Karpas-422 (cell line): ENCODE data around the gene MORN3. TPM values are rescaled to one million over a fixed set of nuclear protein-coding genes. Genes with fewer than 3 reads are reported as not detected.

ENCODE experiments used
- DNase-seq: peaks from one replicate; pipeline ENCODE4 v3.0.0-alpha.2; 2015
- H2AFZ ChIP-seq: fragments of 200-600 bp; sonication (generic); 2 replicates; pipeline ENCODE4 v1.6.1; 2014; ENCODE audit warnings: antibody characterized with exemption, low read length, mixed read lengths
- H3K27ac ChIP-seq: fragments of 200-600 bp; sonication (generic); 2 replicates; pipeline ENCODE4 v1.5.1; 2014; ENCODE audit warnings: mild to moderate bottlenecking, low read length, moderate library complexity
- H3K27me3 ChIP-seq: fragments of 200-600 bp; sonication (generic); 2 replicates; pipeline ENCODE4 v1.6.1; 2014; ENCODE audit warnings: low read length, mixed read lengths
- H3K36me3 ChIP-seq: fragments of 200-600 bp; sonication (generic); 2 replicates; pipeline ENCODE4 v1.6.1; 2014; ENCODE audit warnings: low read length, mixed read lengths; ENCODE audit not compliant: insufficient read depth
- H3K4me1 ChIP-seq: fragments of 200-600 bp; sonication (generic); 2 replicates; pipeline ENCODE4 v1.6.1; 2014; ENCODE audit warnings: mild to moderate bottlenecking, low read length, mixed read lengths
- H3K4me2 ChIP-seq: fragments of 200-600 bp; sonication (generic); 2 replicates; pipeline ENCODE4 v1.6.1; 2014; ENCODE audit warnings: low read length, low read depth, mild to moderate bottlenecking; ENCODE audit not compliant: poor library complexity, severe bottlenecking
- H3K4me3 ChIP-seq: fragments of 200-600 bp; sonication (generic); 2 replicates; pipeline ENCODE4 v1.5.1; 2014; ENCODE audit warnings: mild to moderate bottlenecking, antibody characterized with exemption, low read length, mixed read lengths
- H3K79me2 ChIP-seq: fragments of 200-600 bp; sonication (generic); 2 replicates; pipeline ENCODE4 v1.6.1; 2014; ENCODE audit warnings: mild to moderate bottlenecking, low read length, mixed read lengths
- H3K9ac ChIP-seq: fragments of 200-600 bp; sonication (generic); 2 replicates; pipeline ENCODE4 v1.6.0; 2014; ENCODE audit warnings: low read length
- H3K9me2 ChIP-seq: fragments of 200-600 bp; sonication (generic), shearing (Covaris generic); replicated peaks from 2 replicates; pipeline ENCODE4 v1.6.0; 2014; ENCODE audit warnings: mild to moderate bottlenecking, low read length, moderate library complexity; ENCODE audit not compliant: insufficient read depth
- H3K9me3 ChIP-seq: fragments of 300-700, 200-600 bp; sonication (generic); 2 replicates; pipeline ENCODE4 v1.6.1; 2014; ENCODE audit warnings: low read length, mixed read lengths
- H4K20me1 ChIP-seq: fragments of 200-600 bp; sonication (generic); 2 replicates; pipeline ENCODE4 v1.6.1; 2014; ENCODE audit warnings: mild to moderate bottlenecking, antibody characterized with exemption, low read length, low read depth; ENCODE audit not compliant: insufficient read depth
- total RNA-seq: library from RNA; depleted of rRNA; stranded (reverse); fragments of >200 nt; shearing (Covaris generic); gene quantifications from 2 replicates; pipeline ENCODE4 v1.2.3, GENCODE V29; 2014; ENCODE audit warnings: low replicate concordance

MORN3 gene
- total RNA-seq, 1 experiment from 2014 or later, result 1.6 TPM

- H4K20me1 ChIP-seq, result no peaks in the 10 kb centered on the region
- no peak overlapping the region for H2AFZ ChIP-seq
- no peaks in the 10 kb centered on the region for H3K27me3 ChIP-seq
- H3K9ac ChIP-seq, result no peak overlapping the region
- no peaks in the 10 kb centered on the region for H3K9me2 ChIP-seq
- no peaks in the 10 kb centered on the region for H3K36me3 ChIP-seq
- DNase-seq, result no peak
- H3K4me1 ChIP-seq, result no peaks in the 10 kb centered on the region
- no peaks in the 10 kb centered on the region for H3K9me3 ChIP-seq
- no peak overlapping the region for H3K4me2 ChIP-seq
- no peaks in the 10 kb centered on the region for H3K79me2 ChIP-seq
- no peak overlapping the region for H3K27ac ChIP-seq
- no peak overlapping the region for H3K4me3 ChIP-seq
These were observed 54.5 kb downstream of the MORN3 start for GRCh38 chr12:121614872-121615467.

DNA sequence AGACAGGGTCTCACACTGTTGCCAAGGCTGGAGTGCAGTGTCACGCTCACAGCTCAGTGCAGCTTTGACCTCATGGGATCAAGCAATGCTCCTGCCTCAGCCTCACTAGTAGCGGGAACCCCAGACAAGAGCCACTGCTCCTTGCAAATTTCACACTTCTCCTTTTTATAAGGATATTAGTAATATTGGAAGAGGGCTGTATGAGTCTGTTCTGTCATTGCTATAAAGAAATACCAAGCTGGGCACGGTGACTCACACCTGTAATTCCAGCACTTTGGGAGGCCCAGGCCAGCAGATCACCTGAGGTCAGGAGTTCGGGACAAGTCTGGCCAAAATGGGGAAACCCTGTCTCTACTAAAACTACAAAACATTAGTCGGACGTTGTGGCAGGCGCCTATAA lies 56.0 kb downstream of the MORN3 start:
- Histone ChIP-seq H3K27ac (no peak overlapping the region), H3K36me3 (no peaks in the 10 kb centered on the region), H3K9me2 (no peaks in the 10 kb centered on the region), H3K4me2 (no peak overlapping the region), H3K9me3 (no peaks in the 10 kb centered on the region), H3K4me1 (no peaks in the 10 kb centered on the region), H3K4me3 (no peak overlapping the region), H3K9ac (no peak overlapping the region), H2AFZ (no peak overlapping the region), H3K79me2 (no peaks in the 10 kb centered on the region), H4K20me1 (no peaks in the 10 kb centered on the region), H3K27me3 (no peaks in the 10 kb centered on the region)
- DNase-seq, result no peak

- Histone ChIP-seq H3K4me3 (no peak overlapping the region), H3K27ac (no peak overlapping the region), H3K36me3 (no peaks in the 10 kb centered on the region), H3K9me2 (no peaks in the 10 kb centered on the region), H4K20me1 (no peaks in the 10 kb centered on the region), H3K27me3 (no peaks in the 10 kb centered on the region), H3K9ac (no peak overlapping the region), H3K79me2 (no peaks in the 10 kb centered on the region), H2AFZ (no peak overlapping the region), H3K9me3 (no peaks in the 10 kb centered on the region), H3K4me2 (no peak overlapping the region), H3K4me1 (no peaks in the 10 kb centered on the region)
- DNase-seq, result peak; percentile 62
These were observed 58.1 kb downstream of the MORN3 start for GRCh38 chr12:121611306-121611705.

GRCh38 chr12:121610239-121611149 lies 59.0 kb downstream of the MORN3 start:
- Histone ChIP-seq H3K9me2 (no peaks in the 10 kb centered on the region), H3K4me1 (no peaks in the 10 kb centered on the region), H3K36me3 (no peaks in the 10 kb centered on the region), H3K4me3 (no peak overlapping the region), H3K4me2 (no peak overlapping the region), H3K27ac (no peak overlapping the region), H3K79me2 (no peaks in the 10 kb centered on the region), H4K20me1 (no peaks in the 10 kb centered on the region), H2AFZ (no peak overlapping the region), H3K9me3 (no peaks in the 10 kb centered on the region), H3K9ac (no peak overlapping the region), H3K27me3 (no peaks in the 10 kb centered on the region)
- no peak for DNase-seq

DNA sequence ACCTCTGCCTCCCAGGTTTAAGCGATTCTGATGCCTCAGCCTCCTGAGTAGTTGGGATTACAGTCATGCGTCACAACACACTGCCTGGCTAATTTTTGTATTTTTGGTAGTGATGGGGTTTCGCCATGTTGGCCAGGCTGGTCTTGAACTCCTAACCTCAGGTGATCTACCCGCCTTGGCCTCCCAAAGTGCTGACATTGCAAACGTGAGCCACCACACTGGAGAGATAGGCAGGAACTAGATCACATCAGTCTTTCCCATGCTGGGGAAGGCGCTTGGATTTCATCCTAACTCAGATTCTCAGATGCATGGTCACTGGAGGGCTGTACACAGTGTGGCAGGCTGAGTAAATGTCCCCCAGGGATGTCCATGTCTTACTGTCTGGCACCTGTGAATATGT lies 61.2 kb downstream of the MORN3 start:
- no peak overlapping the region for H3K4me3 ChIP-seq
- H3K27ac ChIP-seq, result no peak overlapping the region
- no peaks in the 10 kb centered on the region for H3K27me3 ChIP-seq
- H2AFZ ChIP-seq, result no peak overlapping the region
- H3K9me3 ChIP-seq, result no peaks in the 10 kb centered on the region
- H4K20me1 ChIP-seq, result no peaks in the 10 kb centered on the region
- no peaks in the 10 kb centered on the region for H3K79me2 ChIP-seq
- H3K4me2 ChIP-seq, result no peak overlapping the region
- DNase-seq, result no peak
- no peaks in the 10 kb centered on the region for H3K9me2 ChIP-seq
- H3K4me1 ChIP-seq, result no peaks in the 10 kb centered on the region
- H3K9ac ChIP-seq, result no peak overlapping the region
- H3K36me3 ChIP-seq, result no peaks in the 10 kb centered on the region

DNA sequence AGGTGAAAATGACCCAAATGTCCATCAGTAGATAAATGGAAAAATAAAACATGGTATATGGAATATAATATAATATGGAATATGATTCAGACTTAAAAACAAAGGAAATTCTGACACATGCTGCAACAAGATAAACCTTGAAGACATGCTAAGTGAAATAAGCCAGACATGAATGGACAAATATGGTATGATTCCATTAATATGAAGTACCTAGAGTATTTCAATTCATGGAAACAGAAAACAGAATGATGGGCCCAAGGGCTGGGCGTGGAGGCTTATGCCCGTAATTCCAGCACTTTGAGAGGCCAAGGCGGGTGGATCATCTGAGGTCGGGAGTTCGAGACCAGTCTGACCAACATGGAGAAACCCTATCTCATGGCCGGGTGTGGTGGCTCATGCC lies 65.9 kb downstream of the MORN3 start:
- DNase-seq, result no peak
- Histone ChIP-seq H4K20me1 (no peaks in the 10 kb centered on the region), H3K36me3 (no peaks in the 10 kb centered on the region), H3K79me2 (no peaks in the 10 kb centered on the region), H3K4me1 (no peaks in the 10 kb centered on the region), H3K9ac (no peak overlapping the region), H3K9me2 (no peaks in the 10 kb centered on the region), H3K27ac (no peak overlapping the region), H3K27me3 (no peaks in the 10 kb centered on the region), H2AFZ (no peak overlapping the region), H3K9me3 (no peaks in the 10 kb centered on the region), H3K4me2 (no peak overlapping the region), H3K4me3 (no peak overlapping the region)

GRCh38 chr12:121602766-121603165 lies 66.7 kb downstream of the MORN3 start:
- Histone ChIP-seq H3K9ac (no peak overlapping the region), H3K27me3 (no peaks in the 10 kb centered on the region), H3K4me3 (no peak overlapping the region), H3K9me3 (no peaks in the 10 kb centered on the region), H3K27ac (no peak overlapping the region), H2AFZ (no peak overlapping the region), H3K4me2 (no peak overlapping the region), H4K20me1 (no peaks in the 10 kb centered on the region), H3K4me1 (no peaks in the 10 kb centered on the region), H3K36me3 (no peaks in the 10 kb centered on the region), H3K79me2 (no peaks in the 10 kb centered on the region), H3K9me2 (no peaks in the 10 kb centered on the region)
- no peak for DNase-seq

DNA sequence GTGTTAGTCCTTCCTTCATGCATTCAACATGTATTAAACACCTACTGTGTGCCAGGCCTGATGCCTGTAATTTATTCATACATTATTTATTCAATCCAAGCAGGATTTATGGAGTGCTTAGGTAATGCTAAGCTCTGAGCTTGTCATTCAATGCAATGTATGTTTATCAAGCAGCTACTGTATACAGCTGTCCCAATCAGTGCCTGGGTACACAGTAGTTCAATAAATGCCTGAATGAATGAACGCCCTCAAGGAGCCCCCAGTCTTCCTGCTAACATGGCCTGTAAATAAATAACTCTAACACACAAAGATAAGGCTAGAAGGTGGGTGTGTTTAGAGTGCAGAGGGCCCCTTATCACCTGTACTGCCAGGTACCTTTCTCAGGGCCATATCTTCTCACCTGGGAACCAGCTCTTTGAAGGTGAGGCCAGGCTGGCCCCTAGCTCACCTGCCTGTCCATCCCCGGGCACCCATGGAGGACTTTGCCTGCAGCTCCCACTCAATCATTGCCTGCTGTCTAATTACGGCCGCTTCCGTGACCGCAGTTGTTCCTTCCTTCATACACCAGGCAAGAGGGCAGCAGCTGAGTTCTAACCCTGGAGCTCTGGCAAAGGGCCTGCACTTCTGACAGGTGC lies 68.6 kb downstream of the MORN3 start:
- Histone ChIP-seq H3K4me2 (no peak overlapping the region), H3K9me3 (no peaks in the 10 kb centered on the region), H3K36me3 (no peaks in the 10 kb centered on the region), H3K27ac (no peak overlapping the region), H3K9me2 (no peaks in the 10 kb centered on the region), H3K9ac (no peak overlapping the region), H3K79me2 (no peaks in the 10 kb centered on the region), H4K20me1 (no peaks in the 10 kb centered on the region), H3K4me1 (no peaks in the 10 kb centered on the region), H3K27me3 (no peaks in the 10 kb centered on the region), H2AFZ (no peak overlapping the region), H3K4me3 (no peak overlapping the region)
- DNase-seq, result no peak
